PC-3 (cell line): ENCODE measurements around the gene NOC2L.

Experiments
- EZH2phosphoT487 ChIP-seq: fragments of 300-600 bp; sonication (generic); IDR thresholded peaks from 2 replicates; pipeline ENCODE4 v1.6.1; 2018; ENCODE audit warnings: mild to moderate bottlenecking, antibody characterized with exemption, low read length, borderline replicate concordance
- TF ChIP-seq, protein P1 (sequence below): fragments of 300-600 bp; sonication (generic); conservative IDR thresholded peaks from 2 replicates; pipeline ENCODE4 v1.5.1; 2017; ENCODE audit warnings: antibody characterized with exemption, low read depth, mild to moderate bottlenecking, low read length

DNA sequence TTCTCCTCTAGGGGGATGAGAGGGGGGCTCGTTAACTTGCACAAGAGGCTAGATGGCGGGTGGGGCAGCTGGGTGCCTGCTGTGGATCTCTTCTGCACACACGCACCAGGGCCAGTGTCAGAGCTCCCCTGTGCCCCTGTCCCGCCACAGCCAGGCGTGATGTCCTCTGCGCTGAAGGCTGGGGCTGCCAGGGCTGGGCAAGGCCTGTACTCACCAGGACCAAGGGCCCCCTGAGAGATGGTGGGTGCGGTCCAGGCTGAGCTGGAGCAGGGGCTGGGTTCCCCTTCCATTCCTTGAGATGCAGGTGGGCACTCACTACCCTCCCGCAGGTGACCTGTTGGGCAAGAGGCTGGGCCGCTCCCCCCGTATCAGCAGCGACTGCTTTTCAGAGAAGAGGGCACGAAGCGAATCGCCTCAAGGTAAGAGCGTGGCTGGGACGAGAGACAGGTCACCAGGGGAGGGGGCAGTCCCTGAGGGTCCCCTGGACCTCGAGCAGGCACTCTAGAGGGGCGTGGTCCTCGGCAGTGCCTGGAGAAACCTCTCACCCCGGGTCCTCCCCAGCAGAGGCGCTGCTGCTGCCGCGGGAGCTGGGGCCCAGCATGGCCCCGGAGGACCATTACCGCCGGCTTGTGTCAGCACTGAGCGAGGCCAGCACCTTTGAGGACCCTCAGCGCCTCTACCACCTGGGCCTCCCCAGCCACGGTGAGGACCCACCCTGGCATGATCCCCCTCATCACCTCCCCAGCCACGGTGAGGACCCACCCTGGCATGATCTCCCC lies 20.2 kb downstream of the NOC2L start:
- TF ChIP-seq, protein P1, sequence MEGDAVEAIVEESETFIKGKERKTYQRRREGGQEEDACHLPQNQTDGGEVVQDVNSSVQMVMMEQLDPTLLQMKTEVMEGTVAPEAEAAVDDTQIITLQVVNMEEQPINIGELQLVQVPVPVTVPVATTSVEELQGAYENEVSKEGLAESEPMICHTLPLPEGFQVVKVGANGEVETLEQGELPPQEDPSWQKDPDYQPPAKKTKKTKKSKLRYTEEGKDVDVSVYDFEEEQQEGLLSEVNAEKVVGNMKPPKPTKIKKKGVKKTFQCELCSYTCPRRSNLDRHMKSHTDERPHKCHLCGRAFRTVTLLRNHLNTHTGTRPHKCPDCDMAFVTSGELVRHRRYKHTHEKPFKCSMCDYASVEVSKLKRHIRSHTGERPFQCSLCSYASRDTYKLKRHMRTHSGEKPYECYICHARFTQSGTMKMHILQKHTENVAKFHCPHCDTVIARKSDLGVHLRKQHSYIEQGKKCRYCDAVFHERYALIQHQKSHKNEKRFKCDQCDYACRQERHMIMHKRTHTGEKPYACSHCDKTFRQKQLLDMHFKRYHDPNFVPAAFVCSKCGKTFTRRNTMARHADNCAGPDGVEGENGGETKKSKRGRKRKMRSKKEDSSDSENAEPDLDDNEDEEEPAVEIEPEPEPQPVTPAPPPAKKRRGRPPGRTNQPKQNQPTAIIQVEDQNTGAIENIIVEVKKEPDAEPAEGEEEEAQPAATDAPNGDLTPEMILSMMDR = no peak
- no peak for TF ChIP-seq EZH2phosphoT487
